ENCODE results near the gene HDAC9.

GRCh38 chr7:18547509-18548187 lies 52.1 kb downstream of the HDAC9 start:
- no peak for TF ChIP-seq YY1 (IDR thresholded peaks at IDR 0.05; ENCODE audit: insufficient read depth, insufficient read length)
- TF ChIP-seq SUZ12 (IDR thresholded peaks at IDR 0.05; ENCODE audit: extremely low read depth, insufficient read depth, insufficient read length): no peak
- no peak for TF ChIP-seq ZNF274 (IDR thresholded peaks at IDR 0.05; ENCODE audit: low read depth, low read length)
